Activated CD8-positive, alpha-beta memory T cell treated with anti-CD3 and anti-CD28 coated beads, Interleukin-2, amount 50 U/mL, for 24 hours (primary cell): ENCODE data around the gene TMPRSS15.

Experiments
- DNase-seq: peaks from one replicate; pipeline ENCODE4 v3.0.0-alpha.2; 2020; ENCODE audit errors: extremely low read depth

TMPRSS15 gene

DNA sequence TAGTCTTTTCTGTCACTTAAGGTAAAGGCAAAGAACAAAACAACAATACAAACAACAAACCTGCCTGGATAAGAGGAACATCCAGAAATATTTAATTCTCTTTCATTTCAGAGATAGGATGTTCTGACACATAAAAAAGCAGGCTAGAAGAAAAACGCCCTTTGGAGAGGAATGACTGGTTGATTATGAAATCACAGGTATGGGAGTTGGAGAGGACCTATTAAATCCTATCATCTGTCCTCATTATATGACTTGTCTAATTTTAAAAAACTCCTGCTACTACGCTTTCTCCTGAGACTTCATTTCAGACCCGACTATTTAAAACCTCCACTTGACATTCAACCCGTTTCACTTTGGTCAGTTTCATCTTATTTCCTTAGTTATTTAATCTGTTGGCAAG lies 54.1 kb downstream of the TMPRSS15 start:
- DNase-seq = no peak

- DNase-seq = no peak
Measured at GRCh38 chr21:18340387-18340942, 63.1 kb downstream of the TMPRSS15 start.

DNA sequence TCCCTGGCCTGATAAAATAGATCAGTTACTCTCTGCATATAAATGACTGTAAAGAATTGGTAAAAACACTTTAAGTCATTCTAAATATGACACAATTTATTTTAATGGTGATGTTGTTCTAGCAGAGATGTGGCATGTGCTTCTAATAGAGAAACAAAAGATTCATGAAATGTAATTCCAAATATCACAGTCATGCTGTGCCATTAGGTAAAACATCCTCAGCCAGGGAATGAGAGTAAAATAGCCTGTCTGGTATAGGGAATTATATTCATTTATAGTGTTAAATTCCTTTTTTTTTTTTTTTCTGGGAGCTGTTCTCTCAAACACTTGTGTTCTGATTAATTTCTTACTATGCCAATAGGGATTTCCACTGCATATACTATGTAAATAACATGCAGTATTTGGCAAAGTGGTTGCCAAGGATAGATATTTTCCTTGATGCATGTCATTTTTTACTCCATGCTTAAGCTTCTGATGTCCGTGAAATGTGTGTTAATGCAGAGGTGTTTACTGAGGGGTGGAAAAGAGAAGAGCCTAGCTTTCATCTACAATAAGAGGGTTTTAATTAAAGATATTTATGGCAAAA lies 67.8 kb downstream of the TMPRSS15 start:
- DNase-seq = no peak

GRCh38 chr21:18334066-18334465 lies 69.5 kb downstream of the TMPRSS15 start:
- DNase-seq = no peak

GRCh38 chr21:18318156-18318555 lies 85.4 kb downstream of the TMPRSS15 start:
- DNase-seq = no peak

DNA sequence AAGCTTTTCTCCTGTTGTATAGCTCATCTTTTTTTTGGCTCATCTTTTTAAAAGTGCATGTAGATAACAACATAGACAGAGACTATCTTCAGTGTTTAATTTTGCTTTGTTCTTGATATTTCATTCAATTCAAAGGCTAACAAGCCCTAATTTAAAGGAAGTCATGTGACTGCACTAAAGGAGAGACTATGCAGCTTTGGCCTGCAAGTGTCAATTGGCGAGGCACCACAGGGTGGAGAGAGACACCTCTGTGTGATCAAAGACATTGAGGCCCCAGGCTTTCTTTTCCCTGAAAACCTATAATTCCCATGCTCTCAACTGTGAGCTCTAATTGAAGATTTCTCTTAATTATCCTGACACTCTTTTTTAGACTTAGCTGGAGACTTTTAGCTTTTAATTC lies 105.4 kb downstream of the TMPRSS15 start:
- DNase-seq = no peak

DNA sequence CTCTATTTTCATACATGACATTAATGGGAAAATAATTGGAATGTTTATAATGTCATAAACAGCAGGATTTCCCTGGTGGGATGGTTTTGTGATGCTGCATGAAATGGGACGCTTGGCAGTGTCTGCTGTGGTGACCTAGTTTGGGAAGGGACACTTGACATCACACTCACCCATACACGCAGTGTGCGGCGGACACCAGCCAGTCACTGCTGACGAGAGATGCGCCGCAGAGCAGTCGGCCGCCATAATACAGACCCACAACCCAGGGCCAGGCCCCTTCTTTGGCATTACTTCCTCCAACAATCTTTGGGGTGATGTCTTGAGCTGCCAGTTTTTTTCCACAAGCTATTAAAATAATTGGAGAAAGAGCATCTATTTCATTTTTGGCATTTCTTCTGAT lies 109.5 kb downstream of the TMPRSS15 start:
- no peak for DNase-seq

DNA sequence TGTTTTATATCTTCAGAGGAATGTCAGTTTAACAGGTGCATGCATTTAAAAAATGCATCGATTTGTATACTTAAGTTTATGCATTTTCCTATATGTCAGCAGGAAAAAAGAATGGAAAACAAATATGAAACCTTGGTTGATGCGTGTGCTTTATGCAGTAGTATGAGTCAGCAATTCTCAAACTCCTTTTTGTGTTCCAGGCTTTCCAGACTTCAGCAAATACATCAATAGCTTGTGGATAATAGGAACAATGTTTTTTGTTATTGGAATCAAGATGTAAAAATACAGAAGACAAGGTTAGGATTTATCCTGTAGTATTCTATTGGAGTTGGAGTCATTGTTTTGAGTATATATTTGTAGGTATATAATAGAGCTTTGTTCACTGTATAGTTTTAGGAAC lies 113.7 kb downstream of the TMPRSS15 start:
- DNase-seq = no peak

- no peak for DNase-seq
Measured at GRCh38 chr21:18285379-18285778, 118.2 kb downstream of the TMPRSS15 start.

GRCh38 chr21:18275781-18276180 lies 127.8 kb downstream of the TMPRSS15 start:
- DNase-seq = no peak

DNA sequence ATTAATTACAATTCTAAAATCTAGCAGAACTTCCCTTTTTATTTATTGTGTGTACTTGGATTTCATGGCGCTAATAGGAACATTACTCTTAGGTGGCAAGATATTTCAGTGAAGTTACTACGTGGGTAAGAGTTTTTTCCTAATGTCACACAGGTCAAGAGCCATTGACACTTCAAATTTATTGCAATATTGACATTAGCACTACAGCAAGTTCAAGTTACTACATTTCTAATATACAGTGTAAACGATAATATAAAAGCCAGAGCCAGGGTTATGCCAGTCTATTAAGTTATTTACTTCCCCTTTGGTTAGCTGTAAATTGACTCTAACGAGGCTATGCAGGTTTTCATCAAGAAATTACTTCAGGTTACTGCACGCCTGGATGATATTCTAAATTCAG lies 129.2 kb downstream of the TMPRSS15 start:
- no peak for DNase-seq

- no peak for DNase-seq
Measured at GRCh38 chr21:18273400-18273799, 130.2 kb downstream of the TMPRSS15 start.

DNA sequence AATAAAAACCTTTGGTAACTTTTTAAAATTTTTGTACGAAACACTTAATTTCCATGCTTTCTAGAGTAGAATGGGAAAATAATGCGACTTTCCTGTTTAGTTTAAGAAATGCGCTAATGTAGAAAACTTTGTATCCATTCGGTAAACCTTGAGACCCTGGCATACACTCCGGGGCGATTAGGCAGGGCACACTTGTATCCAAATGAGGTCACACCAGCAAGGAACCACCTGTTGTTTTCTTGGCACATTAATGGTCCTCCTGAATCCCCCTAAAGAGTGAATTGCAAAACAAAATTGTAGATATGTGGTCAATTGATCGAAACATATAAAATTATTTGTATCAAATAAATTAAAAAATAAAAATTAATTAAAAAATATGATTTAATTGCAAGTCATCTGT lies 133.7 kb downstream of the TMPRSS15 start:
- DNase-seq = no peak

DNA sequence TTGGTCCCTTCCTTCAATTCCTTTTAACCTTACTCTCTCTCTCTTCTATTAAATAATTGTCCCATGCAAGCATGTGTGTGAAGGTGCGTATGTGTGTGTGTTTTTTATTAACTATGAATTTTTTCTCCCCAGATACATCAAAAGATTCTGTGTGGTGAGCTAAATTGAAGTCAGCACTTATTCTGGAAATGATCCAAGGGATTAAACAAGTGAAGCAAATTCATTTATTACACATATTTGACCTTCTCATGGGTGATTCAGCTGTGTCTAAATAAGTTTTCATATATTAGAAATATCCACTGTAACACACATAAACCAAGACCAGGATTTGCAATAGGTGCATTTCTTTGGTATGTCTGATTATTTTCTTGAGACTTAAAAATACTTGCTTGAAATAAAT lies 134.7 kb downstream of the TMPRSS15 start:
- no peak for DNase-seq

DNA sequence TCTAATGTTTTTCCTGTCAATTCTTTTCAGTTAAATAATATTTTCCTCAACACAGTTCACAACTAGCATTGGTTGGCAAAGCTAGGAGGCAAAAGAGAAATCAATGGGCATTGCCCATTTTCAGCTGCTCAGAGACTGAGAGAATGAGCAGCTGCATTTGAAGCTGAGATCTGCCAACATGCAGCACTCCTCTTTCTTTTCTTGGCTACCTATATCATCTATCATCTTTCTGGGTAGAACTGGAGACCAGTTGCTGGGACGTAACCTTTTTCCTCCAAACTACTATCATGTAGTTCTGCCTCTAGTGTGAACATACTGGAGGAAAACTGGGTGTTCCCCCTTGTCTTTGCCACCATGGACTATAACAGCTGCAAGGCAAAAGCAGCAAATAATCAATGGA lies 136.1 kb downstream of the TMPRSS15 start:
- DNase-seq = no peak

GRCh38 chr21:18265944-18266343 lies 137.6 kb downstream of the TMPRSS15 start:
- no peak for DNase-seq

GRCh38 chr21:18253799-18254198 lies 149.8 kb downstream of the TMPRSS15 start:
- no peak for DNase-seq

DNA sequence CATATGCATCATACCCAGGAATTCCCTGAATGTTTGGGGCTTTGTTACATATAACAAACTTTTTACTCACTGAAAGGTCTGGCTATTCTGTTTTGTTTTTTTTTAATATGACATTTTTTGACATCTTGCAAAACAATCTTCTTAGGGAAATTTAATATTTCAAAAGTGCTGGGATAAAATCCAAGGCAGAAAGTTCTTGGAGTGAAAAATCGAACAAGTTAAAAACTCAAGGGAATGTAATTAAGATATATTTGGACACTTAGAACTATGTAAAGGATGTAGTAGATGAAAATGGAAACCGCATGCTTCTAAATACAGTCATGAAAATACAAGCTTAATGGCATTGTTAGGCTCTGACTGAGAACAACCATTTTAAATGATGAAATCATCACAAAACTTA lies 150.4 kb downstream of the TMPRSS15 start:
- DNase-seq = no peak

GRCh38 chr21:18252680-18253079 lies 150.9 kb downstream of the TMPRSS15 start:
- no peak for DNase-seq

DNA sequence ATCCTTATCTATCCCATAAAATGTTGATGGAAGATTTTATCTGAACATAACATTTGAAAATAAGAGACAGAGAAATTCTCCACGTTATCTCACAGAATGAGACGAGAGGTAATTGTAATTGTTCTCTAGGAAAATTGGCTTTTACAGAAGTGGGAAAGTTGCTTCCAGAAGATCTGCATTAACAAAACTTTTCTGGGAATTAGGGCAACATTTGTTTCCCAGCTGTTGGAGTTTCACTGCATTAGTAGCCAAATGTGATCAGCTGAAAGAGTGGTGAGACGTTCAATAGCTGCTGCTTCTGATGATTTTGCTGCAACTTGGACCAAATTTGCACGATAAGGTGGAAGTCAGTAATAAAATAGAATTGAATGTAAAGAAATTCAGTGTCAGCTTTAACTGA lies 151.3 kb downstream of the TMPRSS15 start:
- DNase-seq = no peak

GRCh38 chr21:18251065-18251464 lies 152.5 kb downstream of the TMPRSS15 start:
- no peak for DNase-seq

DNA sequence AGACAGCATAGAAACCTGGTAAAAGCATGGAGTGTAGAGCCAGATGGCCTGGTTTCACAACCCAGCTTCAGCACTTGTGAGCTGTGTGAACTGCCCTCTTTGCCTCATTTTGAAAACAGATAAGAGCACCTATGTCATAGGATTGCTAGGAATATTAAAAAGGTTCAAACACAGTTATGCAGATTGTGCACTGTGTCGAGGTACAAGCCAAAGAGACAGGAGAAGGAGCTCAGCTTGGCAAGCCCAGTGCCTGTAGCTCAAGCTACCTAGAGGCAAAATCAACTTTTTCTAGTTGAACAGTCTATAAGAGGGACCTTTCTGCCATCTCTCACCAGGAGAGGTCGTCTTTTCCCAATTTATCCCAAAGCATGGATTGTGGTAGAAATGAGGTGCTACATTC lies 153.9 kb downstream of the TMPRSS15 start:
- no peak for DNase-seq

GRCh38 chr21:18248171-18248570 lies 155.4 kb downstream of the TMPRSS15 start:
- DNase-seq = no peak

- DNase-seq = no peak
Measured at GRCh38 chr21:18245464-18245967, 158.1 kb downstream of the TMPRSS15 start.
